KOPT-K1 (cell line): ENCODE data around the gene TYRO3.
"Not testable (repeated sequence)": the region's sequence is repeated elsewhere in the genome, so short reads cannot be mapped to it uniquely, and the experiment has no call there.

Experiments
- H3K27ac ChIP-seq: fragments of 200-600 bp; sonication (generic); 2 replicates; pipeline ENCODE4 v1.5.1; 2016; ENCODE audit warnings: antibody characterized with exemption, mild to moderate bottlenecking, low read depth, low read length; ENCODE audit not compliant: poor library complexity, severe bottlenecking
- H3K36me3 ChIP-seq: fragments of 200-600 bp; sonication (generic); 2 replicates; pipeline ENCODE4 v1.5.1; 2017; ENCODE audit warnings: antibody characterized with exemption, mild to moderate bottlenecking, low read length, moderate library complexity; ENCODE audit not compliant: insufficient read depth
- H3K9me3 ChIP-seq: fragments of 200-600 bp; sonication (generic); 2 replicates; pipeline ENCODE4 v1.5.1; 2017; ENCODE audit warnings: antibody characterized with exemption, low read length, mild to moderate bottlenecking; ENCODE audit not compliant: insufficient read depth, poor library complexity, severe bottlenecking

TYRO3 gene

DNA sequence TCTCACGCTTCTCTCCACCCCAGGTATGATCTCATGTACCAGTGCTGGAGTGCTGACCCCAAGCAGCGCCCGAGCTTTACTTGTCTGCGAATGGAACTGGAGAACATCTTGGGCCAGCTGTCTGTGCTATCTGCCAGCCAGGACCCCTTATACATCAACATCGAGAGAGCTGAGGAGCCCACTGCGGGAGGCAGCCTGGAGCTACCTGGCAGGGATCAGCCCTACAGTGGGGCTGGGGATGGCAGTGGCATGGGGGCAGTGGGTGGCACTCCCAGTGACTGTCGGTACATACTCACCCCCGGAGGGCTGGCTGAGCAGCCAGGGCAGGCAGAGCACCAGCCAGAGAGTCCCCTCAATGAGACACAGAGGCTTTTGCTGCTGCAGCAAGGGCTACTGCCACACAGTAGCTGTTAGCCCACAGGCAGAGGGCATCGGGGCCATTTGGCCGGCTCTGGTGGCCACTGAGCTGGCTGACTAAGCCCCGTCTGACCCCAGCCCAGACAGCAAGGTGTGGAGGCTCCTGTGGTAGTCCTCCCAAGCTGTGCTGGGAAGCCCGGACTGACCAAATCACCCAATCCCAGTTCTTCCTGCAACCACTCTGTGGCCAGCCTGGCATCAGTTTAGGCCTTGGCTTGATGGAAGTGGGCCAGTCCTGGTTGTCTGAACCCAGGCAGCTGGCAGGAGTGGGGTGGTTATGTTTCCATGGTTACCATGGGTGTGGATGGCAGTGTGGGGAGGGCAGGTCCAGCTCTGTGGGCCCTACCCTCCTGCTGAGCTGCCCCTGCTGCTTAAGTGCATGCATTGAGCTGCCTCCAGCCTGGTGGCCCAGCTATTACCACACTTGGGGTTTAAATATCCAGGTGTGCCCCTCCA lies 19.1 kb downstream of the TYRO3 start:
- H3K9me3 ChIP-seq = no peaks in the 10 kb centered on the region
- no peak overlapping the region for H3K27ac ChIP-seq
- peaks cover 6% of the 10 kb centered on the region; the same call in 1 of the 2 replicates for H3K36me3 ChIP-seq

DNA sequence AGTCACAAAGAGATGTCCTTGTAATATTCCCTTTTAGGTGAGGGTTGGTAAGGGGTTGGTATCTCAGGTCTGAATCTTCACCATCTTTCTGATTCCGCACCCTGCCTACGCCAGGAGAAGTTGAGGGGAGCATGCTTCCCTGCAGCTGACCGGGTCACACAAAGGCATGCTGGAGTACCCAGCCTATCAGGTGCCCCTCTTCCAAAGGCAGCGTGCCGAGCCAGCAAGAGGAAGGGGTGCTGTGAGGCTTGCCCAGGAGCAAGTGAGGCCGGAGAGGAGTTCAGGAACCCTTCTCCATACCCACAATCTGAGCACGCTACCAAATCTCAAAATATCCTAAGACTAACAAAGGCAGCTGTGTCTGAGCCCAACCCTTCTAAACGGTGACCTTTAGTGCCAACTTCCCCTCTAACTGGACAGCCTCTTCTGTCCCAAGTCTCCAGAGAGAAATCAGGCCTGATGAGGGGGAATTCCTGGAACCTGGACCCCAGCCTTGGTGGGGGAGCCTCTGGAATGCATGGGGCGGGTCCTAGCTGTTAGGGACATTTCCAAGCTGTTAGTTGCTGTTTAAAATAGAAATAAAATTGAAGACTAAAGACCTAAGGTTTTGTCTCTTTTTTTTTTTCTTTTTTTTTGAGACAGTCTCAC lies 19.8 kb downstream of the TYRO3 start:
- no peak overlapping the region for H3K27ac ChIP-seq
- no peaks in the 10 kb centered on the region for H3K36me3 ChIP-seq
- no peaks in the 10 kb centered on the region for H3K9me3 ChIP-seq

DNA sequence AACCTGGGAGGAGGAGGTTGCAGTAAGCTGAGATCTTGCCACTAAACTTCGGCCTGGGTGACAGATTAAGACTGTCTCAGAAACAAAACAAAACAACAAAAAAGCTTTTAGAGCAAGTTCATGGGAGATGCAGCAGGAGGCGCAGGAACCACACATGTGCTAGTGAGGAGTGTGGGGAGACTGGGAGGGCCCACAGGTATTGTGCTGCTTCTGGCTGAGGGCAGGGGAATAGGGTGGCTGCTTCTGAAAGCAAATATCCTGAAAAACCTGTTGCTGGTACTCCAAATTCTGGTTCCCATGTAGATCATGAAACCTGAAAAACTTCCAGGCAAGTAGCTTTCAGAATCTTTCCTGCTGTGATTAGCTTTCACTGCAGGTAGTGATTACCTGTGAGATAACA lies 22.1 kb downstream of the TYRO3 start:
- no peak overlapping the region for H3K27ac ChIP-seq
- H3K36me3 ChIP-seq = no peaks in the 10 kb centered on the region
- no peaks in the 10 kb centered on the region for H3K9me3 ChIP-seq

DNA sequence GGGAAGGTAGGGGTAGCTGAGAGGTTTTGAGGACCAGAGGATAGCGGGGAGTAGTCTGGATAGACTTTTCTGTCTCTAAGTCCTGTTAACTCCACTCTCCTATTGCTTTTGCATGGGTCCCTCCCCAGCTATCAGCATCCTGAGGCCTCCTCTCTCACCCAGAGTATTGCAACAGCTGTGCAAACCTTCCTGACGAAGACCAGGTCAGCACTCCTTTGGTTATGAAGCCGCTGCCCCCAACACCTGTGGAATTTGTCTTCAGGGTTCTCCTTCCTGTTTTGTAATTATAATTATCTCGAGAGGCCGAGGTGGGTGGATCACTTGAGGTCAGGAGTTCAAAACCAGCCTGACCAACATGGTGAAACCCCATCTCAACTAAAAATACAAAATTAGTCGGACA lies 24.8 kb downstream of the TYRO3 start:
- Histone ChIP-seq H3K9me3 (no peaks in the 10 kb centered on the region), H3K27ac (no peak overlapping the region), H3K36me3 (no peaks in the 10 kb centered on the region)

- Histone ChIP-seq H3K36me3 (no peaks in the 10 kb centered on the region), H3K27ac (no peak overlapping the region), H3K9me3 (no peaks in the 10 kb centered on the region)
Observed at GRCh38 chr15:41584636-41585126, 25.7 kb downstream of the TYRO3 start.

DNA sequence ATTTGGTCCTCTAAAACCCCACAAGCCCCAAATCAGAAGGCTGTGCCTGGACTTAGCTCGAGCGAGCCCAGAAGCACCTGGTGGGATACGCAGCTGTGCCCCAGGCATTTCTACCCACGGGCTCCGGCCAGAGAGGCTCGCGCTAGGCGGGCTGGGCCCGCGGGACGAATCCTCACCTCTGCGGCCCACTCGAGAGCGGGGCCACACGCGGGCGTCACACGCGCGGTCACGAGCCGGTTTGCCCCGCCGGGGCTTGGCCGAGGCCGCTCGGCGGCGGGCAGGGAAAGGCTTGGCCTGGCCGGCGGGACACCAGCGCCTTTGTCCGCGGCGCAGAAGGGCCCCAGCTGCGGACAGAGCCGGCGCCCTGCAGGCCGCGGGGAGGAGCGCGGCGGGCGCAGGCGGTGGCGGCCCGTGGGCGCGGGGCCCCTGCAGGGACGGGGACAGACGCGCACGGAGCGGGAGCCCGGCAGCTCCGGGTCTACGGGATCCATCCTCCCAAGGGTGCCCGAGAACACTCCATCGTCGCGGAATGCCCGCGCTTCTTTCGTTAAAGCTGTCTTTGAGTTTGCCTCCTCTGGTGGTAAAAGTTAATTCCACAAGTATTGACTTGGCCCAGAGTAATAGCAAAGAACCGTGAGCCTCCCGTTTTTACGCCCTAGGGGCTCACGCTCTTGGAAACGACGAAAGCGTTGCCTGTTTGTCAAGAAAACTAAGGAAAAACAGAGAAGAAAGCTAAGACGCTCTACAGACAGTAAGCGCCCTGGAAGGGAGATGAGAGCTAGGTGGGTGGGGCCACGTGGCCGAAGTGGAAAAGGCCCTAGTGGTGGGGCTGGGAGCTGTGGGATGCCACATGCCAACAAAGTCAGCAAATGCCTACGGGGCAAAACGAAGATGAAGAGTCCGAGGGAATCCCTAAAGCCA lies 26.4 kb downstream of the TYRO3 start:
- Histone ChIP-seq H3K36me3 (no peaks in the 10 kb centered on the region), H3K9me3 (no peaks in the 10 kb centered on the region), H3K27ac (no peak overlapping the region)

GRCh38 chr15:41586531-41587282 lies 27.7 kb downstream of the TYRO3 start:
- not testable (repeated sequence) for H3K9me3 ChIP-seq, H3K27ac ChIP-seq, H3K36me3 ChIP-seq

DNA sequence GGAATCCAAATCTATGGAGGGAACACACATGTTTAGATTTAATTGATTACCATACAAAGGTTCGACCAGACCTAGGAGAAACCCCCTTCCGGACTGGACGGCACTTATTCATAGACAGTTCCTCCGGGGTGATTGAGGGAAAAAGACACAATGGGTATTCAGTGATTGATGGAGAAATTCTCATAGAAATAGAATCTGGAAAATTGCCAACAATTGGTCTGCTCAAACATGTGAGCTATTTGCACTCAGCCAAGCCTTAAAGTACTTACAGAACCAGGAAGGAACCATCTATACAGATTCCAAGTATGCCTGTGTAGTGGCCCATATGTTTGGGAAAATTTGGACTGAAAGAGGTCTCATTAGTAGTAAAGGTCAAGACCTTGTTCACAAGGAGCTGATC lies 30.0 kb downstream of the TYRO3 start:
- H3K36me3 ChIP-seq, H3K27ac ChIP-seq, H3K9me3 ChIP-seq: not testable (repeated sequence)

DNA sequence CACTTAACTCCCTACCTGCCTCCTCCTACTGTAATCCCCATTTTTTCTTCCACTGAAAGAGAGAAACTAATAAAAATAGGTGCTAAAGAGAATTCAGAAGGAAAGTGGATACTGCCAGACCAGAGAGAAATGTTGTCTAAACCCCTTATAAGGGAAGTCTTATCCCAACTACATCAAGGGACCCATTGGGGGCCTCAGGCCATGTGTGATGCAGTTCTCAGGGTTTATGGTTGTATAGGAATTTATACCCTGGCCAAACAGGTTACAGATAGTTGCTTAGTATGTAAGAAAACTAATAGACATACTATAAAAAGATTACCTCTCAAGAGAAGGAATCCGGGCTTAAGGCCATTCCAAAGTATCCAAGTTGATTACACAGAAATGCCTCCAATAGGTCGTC lies 30.6 kb downstream of the TYRO3 start:
- H3K9me3 ChIP-seq, H3K36me3 ChIP-seq, H3K27ac ChIP-seq: not testable (repeated sequence)

GRCh38 chr15:41591217-41591616 lies 32.2 kb downstream of the TYRO3 start:
- not testable (repeated sequence) for H3K27ac ChIP-seq, H3K9me3 ChIP-seq, H3K36me3 ChIP-seq

- H3K36me3 ChIP-seq, H3K9me3 ChIP-seq, H3K27ac ChIP-seq: not testable (repeated sequence)
Observed at GRCh38 chr15:41592718-41593117, 33.7 kb downstream of the TYRO3 start.

GRCh38 chr15:41594801-41595746 lies 36.1 kb downstream of the TYRO3 start:
- Histone ChIP-seq H3K9me3 (no peaks in the 10 kb centered on the region), H3K27ac (no peak overlapping the region), H3K36me3 (no peaks in the 10 kb centered on the region)

GRCh38 chr15:41596972-41597371 lies 38.0 kb downstream of the TYRO3 start:
- H3K9me3 ChIP-seq = no peaks in the 10 kb centered on the region
- no peaks in the 10 kb centered on the region for H3K36me3 ChIP-seq
- no peak overlapping the region for H3K27ac ChIP-seq

DNA sequence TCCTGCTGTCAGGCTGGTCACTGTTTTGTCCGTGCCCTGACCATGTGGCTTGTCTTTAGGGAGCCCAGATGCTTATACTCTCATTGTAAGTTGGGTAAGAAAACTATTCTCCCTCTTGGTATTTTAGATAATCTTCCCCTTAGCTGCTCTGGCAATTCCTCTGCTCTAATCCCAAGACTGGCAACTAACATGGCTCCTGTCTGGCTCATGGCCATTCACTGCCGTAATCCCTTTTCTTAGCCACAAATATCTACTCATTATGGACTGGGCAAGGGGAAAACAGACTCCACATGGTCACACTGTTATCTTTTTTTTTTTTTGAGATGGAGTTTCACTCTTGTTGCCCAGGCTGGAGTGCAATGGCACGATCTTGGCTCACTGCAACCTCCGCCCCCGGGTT lies 38.8 kb downstream of the TYRO3 start:
- Histone ChIP-seq H3K9me3 (no peaks in the 10 kb centered on the region), H3K36me3 (no peaks in the 10 kb centered on the region), H3K27ac (no peak overlapping the region)
